GM13977 (cell line): ENCODE results near the gene CDH20.

Experiments used
- DNase-seq: peaks from one replicate; pipeline ENCODE4 v3.0.0; 2012; ENCODE audit warnings: low spot score
- in situ Hi-C: fragments of 300-500 bp; cut with MboI; formaldehyde crosslinking; loops from one replicate; pipeline ENCODE4 v1.12.0; 2022; ENCODE audit warnings: low sequenced_read_pairs, low pct_unique_long_range_greater_than_20kb, mixed read lengths, inconsistent platforms; ENCODE audit not compliant: unreplicated experiment
- TF ChIP-seq, protein P1 (sequence below): IDR thresholded peaks from 2 replicates; pipeline ENCODE4 v1.5.1; 2012; ENCODE audit warnings: mild to moderate bottlenecking, control low read depth; ENCODE audit not compliant: insufficient read depth; ENCODE audit errors: extremely low read depth, missing control alignments

CDH20 gene

GRCh38 chr18:61420218-61420885 is 87.1 kb downstream of the CDH20 start:
- no peak for DNase-seq
- in situ Hi-C loops, result no loop called here
- TF ChIP-seq, protein P1, sequence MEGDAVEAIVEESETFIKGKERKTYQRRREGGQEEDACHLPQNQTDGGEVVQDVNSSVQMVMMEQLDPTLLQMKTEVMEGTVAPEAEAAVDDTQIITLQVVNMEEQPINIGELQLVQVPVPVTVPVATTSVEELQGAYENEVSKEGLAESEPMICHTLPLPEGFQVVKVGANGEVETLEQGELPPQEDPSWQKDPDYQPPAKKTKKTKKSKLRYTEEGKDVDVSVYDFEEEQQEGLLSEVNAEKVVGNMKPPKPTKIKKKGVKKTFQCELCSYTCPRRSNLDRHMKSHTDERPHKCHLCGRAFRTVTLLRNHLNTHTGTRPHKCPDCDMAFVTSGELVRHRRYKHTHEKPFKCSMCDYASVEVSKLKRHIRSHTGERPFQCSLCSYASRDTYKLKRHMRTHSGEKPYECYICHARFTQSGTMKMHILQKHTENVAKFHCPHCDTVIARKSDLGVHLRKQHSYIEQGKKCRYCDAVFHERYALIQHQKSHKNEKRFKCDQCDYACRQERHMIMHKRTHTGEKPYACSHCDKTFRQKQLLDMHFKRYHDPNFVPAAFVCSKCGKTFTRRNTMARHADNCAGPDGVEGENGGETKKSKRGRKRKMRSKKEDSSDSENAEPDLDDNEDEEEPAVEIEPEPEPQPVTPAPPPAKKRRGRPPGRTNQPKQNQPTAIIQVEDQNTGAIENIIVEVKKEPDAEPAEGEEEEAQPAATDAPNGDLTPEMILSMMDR, result no peak

GRCh38 chr18:61426492-61427053 is 93.3 kb downstream of the CDH20 start:
- TF ChIP-seq, protein P1, result no peak
- no peak for DNase-seq
- in situ Hi-C loops, result no loop called here

GRCh38 chr18:61428266-61428665 is 95.0 kb downstream of the CDH20 start:
- in situ Hi-C loops, result no loop called here
- TF ChIP-seq, protein P1, result no peak
- DNase-seq, result no peak

DNA sequence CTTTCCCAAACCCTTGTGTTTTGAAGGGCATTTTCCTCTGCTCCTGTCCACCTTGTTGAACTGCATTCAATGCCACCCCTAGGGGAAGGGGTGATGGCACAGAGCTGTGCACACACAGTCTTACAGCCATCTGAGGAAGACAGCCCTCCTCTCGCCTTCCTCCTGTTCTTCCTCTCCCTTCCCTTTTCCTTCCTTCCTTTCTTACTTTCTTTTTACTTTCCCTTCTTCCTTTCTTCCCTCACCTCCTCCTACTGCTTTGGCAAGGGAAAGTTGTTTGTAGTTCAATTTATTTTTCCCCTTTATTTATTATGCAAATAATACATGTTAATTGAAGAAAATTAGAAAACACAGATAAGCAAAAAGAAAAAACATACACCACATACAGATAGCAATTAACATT is 99.4 kb downstream of the CDH20 start:
- TF ChIP-seq, protein P1, result no peak
- in situ Hi-C loops, result no loop called here

GRCh38 chr18:61435064-61435652 is 101.9 kb downstream of the CDH20 start:
- TF ChIP-seq, protein P1, result peak; percentile 53
- peak; percentile 3 for DNase-seq
- in situ Hi-C loops, result no loop called here

More for the DNA sequence above, 99.4 kb downstream of the CDH20 start:
- DNase-seq, result no peak

GRCh38 chr18:61443081-61443725 is 110.0 kb downstream of the CDH20 start:
- TF ChIP-seq, protein P1, result no peak
- DNase-seq, result no peak
- in situ Hi-C loops, result no loop called here
